ENCODE results near the gene NKIRAS1.

- no peak for TF ChIP-seq ATF2 (IDR thresholded peaks at IDR 0.05; ENCODE audit: low read length)
- no peak for TF ChIP-seq SIN3A (conservative IDR thresholded peaks at IDR 0.05 in 1 of 2, IDR thresholded peaks at IDR 0.05 in 1 of 2; ENCODE audit: low read depth in 1 of 2, low read length in 2 of 2)
- no peak; a peak in 1 of 4 replicates for TF ChIP-seq CTCF (IDR thresholded peaks at IDR 0.05; ENCODE audit: control extremely low read depth in 1 of 3, insufficient read depth in 1 of 3, low read depth in 1 of 3, low read length in 3 of 3)
- TF ChIP-seq ZNF274 (IDR thresholded peaks at IDR 0.05; ENCODE audit: borderline replicate concordance, extremely low read depth, low read length): no peak
- no peak for TF ChIP-seq JUN (IDR thresholded peaks at IDR 0.05; ENCODE audit: low read depth, low read length)
- TF ChIP-seq BACH1 (IDR thresholded peaks at IDR 0.05; ENCODE audit: low read length): no peak
- TF ChIP-seq POLR2A (IDR thresholded peaks at IDR 0.05; ENCODE audit: control extremely low read depth in 1 of 2, low read depth in 2 of 2, low read length in 2 of 2): no peak
- TF ChIP-seq CREB1 (IDR thresholded peaks at IDR 0.05): no peak
- no peak for TF ChIP-seq POLR2AphosphoS5 (IDR thresholded peaks at IDR 0.05; ENCODE audit: low read depth, low read length)
- TF ChIP-seq RBBP5 (IDR thresholded peaks at IDR 0.05; ENCODE audit: borderline replicate concordance, low read depth, low read length): no peak
Measured at GRCh38 chr3:23867400-23867799, 49.4 kb downstream of the NKIRAS1 start.

All from H1 (cell line).